CD4-positive, alpha-beta T cell (primary cell): Measurements from ENCODE around the gene HINT1. TPM values are rescaled to one million over a fixed set of nuclear protein-coding genes. Genes with fewer than 3 reads are reported as not detected.
"Not testable (repeated sequence)": the region's sequence is repeated elsewhere in the genome, so short reads cannot be mapped to it uniquely, and the experiment has no call there.

Source experiments
- ATAC-seq: fragments of 200-7000 bp; cut with Tn5 transposase; one replicate; pipeline ENCODE4 v1.10.0; 2022; ENCODE audit warnings: mild to moderate bottlenecking; ENCODE audit not compliant: poor library complexity
- CTCF ChIA-PET: fragments of 350-600 bp; sonication (Branson Sonifier 250); formaldehyde crosslinking; loops from one replicate; lab custom pipeline; 2021; ENCODE audit warnings: antibody characterized with exemption, inconsistent platforms; lab: Charles Lee
- POLR2A ChIA-PET: fragments of 350-600 bp; sonication (Branson Sonifier 250); formaldehyde crosslinking; loops from one replicate; lab custom pipeline; 2021; ENCODE audit warnings: antibody characterized with exemption, inconsistent platforms; lab: Charles Lee
- DNase-seq, 14 experiments: peaks; one replicate each; pipeline ENCODE4 v3.0.0-alpha.2; 2013 to 2020; ENCODE audit warnings: mixed read lengths in 2 of 14
- H3K27ac ChIP-seq, 2 donors: one replicate each; pipeline versions ENCODE4 v1.5.1 to v1.7.0; 2013; ENCODE audit warnings: low read length in 2 of 2, low read depth in 1 of 2, mild to moderate bottlenecking in 1 of 2
- H3K27me3 ChIP-seq, 2 experiments: 1 replicate in 1 of 2; 2 replicates in 1 of 2; pipeline versions ENCODE4 v1.6.1 to v1.7.0; 2013; ENCODE audit warnings: low read length in 2 of 2, control low read depth in 1 of 2, mild to moderate bottlenecking in 1 of 2, moderate library complexity in 1 of 2; ENCODE audit not compliant: insufficient read depth in 2 of 2, control insufficient read depth in 1 of 2
- H3K36me3 ChIP-seq: one replicate; pipeline ENCODE4 v1.6.1; 2013; ENCODE audit warnings: low read length, control low read depth; ENCODE audit not compliant: insufficient read depth
- H3K4me1 ChIP-seq: one replicate; pipeline ENCODE4 v1.6.1; 2013; ENCODE audit warnings: low read length, control low read depth; ENCODE audit not compliant: insufficient read depth
- H3K4me3 ChIP-seq: one replicate; pipeline ENCODE4 v1.5.1; 2013; ENCODE audit warnings: mild to moderate bottlenecking, low read length, moderate library complexity
- H3K9me3 ChIP-seq, 2 experiments: 1 replicate in 1 of 2; 2 replicates in 1 of 2; pipeline versions ENCODE4 v1.6.1 to v1.7.0; 2013; ENCODE audit warnings: low read length in 2 of 2, mild to moderate bottlenecking in 2 of 2, control low read depth in 1 of 2, moderate library complexity in 1 of 2; ENCODE audit not compliant: control insufficient read depth in 1 of 2, insufficient read depth in 1 of 2
- H3K27ac Mint-ChIP-seq: one replicate; pipeline ENCODE4 v1.8.0; 2020; ENCODE audit warnings: mixed read lengths
- H3K27me3 Mint-ChIP-seq: one replicate; pipeline ENCODE4 v1.8.0; 2021; ENCODE audit warnings: mixed read lengths
- H3K36me3 Mint-ChIP-seq: one replicate; pipeline ENCODE4 v1.8.0; 2021; ENCODE audit warnings: low read depth, mixed read lengths
- H3K4me1 Mint-ChIP-seq: one replicate; pipeline ENCODE4 v1.8.0; 2021; ENCODE audit warnings: low read depth, mixed read lengths
- H3K4me3 Mint-ChIP-seq: one replicate; pipeline ENCODE4 v1.8.0; 2020; ENCODE audit warnings: mild to moderate bottlenecking, mixed read lengths
- H3K9me3 Mint-ChIP-seq: one replicate; pipeline ENCODE4 v1.8.0; 2020; ENCODE audit warnings: mixed read lengths
- intact Hi-C, 2 experiments: fragments of 100-400 bp; cut with DNase I in 1 of 2; cut with micrococcal nuclease in 1 of 2; formaldehyde crosslinking; loops; one replicate each; pipeline versions ENCODE4 v1.15.1 to v1.9.0; 2023 to 2025; cut with DNase I, micrococcal nuclease
- total RNA-seq, 174 experiments: library from RNA in 2 of 174; stranded (reverse) in 2 of 174; gene quantifications; one replicate each; pipeline ENCODE4 v1.2.3 and lab custom pipeline; 2021 to 2026
- TF ChIP-seq, protein P1 (sequence below): fragments of 200-600 bp; IDR thresholded peaks from one replicate; pipeline ENCODE4 v1.8.0; 2022; ENCODE audit warnings: antibody characterized with exemption, mild to moderate bottlenecking

Gene HINT1
- total RNA-seq, 2 experiments from 2014 or later, result 257 to 263 TPM

- intact Hi-C loops, result no loop called here
- no peak overlapping the region for H3K4me3 Mint-ChIP-seq
- H3K9me3 Mint-ChIP-seq, result no peaks in the 10 kb centered on the region
- no peaks in the 10 kb centered on the region for H3K4me1 ChIP-seq
- no peaks in the 10 kb centered on the region for H3K27me3 Mint-ChIP-seq
- ChIA-PET CTCF (no interaction called here), POLR2A (no interaction called here)
- TF ChIP-seq, protein P1, sequence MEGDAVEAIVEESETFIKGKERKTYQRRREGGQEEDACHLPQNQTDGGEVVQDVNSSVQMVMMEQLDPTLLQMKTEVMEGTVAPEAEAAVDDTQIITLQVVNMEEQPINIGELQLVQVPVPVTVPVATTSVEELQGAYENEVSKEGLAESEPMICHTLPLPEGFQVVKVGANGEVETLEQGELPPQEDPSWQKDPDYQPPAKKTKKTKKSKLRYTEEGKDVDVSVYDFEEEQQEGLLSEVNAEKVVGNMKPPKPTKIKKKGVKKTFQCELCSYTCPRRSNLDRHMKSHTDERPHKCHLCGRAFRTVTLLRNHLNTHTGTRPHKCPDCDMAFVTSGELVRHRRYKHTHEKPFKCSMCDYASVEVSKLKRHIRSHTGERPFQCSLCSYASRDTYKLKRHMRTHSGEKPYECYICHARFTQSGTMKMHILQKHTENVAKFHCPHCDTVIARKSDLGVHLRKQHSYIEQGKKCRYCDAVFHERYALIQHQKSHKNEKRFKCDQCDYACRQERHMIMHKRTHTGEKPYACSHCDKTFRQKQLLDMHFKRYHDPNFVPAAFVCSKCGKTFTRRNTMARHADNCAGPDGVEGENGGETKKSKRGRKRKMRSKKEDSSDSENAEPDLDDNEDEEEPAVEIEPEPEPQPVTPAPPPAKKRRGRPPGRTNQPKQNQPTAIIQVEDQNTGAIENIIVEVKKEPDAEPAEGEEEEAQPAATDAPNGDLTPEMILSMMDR, result no peak
- no peak for DNase-seq
- H3K27ac ChIP-seq, result no peak overlapping the region
- H3K36me3 ChIP-seq, result no peaks in the 10 kb centered on the region
- H3K36me3 Mint-ChIP-seq, result no peaks in the 10 kb centered on the region
- H3K27ac Mint-ChIP-seq, result no peak overlapping the region
- no peaks in the 10 kb centered on the region for H3K4me1 Mint-ChIP-seq
- H3K9me3 ChIP-seq, result peaks cover 3 to 4% of the 10 kb centered on the region in 2 experiments
- ATAC-seq, result no peak
- H3K4me3 ChIP-seq, result no peak overlapping the region
- H3K27me3 ChIP-seq, result no peaks in the 10 kb centered on the region
Observed at GRCh38 chr5:131129306-131129705, 35.8 kb downstream of the HINT1 start.

DNA sequence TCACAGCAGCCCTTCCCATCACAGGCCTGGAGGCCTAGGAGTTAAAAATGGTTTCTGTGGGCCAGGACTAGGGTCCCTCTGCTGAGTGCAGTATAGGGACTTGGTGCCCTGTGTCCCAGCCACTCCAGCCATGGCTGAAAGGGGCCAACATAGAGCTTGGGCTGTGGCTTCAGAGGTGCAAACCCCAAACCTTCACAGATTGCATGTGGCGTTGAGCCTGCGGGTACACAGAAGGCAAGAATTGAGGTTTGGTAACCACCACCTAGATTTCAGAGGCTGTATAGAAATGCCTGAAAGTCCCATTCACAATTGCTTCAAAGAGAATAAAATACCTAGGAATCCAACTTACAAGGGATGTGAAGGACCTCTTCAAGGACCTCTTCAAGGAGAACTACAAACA lies 37.8 kb downstream of the HINT1 start:
- CTCF ChIA-PET, result interaction anchor here (0.7 kb wide), 1 partner anchor 20 kb away, joined by 4 read pairs; no protein-coding TSS in a partner anchor

DNA sequence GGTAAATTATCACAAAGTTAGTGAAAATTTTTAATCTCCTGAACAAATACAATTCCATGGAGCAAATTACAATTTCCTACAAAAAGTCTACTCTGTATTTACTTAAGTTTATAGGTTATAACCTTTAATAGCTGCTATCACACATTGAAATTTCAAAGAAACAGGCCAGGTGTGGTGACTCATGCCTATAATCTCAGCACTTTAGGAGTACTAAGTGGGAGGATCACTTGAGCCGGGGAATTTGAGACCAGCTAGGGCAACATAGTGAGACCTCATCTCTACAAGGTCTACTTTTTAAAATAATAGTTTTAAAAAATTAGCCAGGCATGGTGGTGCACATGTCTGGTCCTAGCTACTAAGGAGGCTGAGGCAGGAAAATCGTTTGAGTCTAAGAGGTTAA lies 50.3 kb downstream of the HINT1 start:
- intact Hi-C loops, result loop anchor here in 1 of 2 experiments (5.0 kb wide), 1 partner anchor 1452 kb away; no protein-coding TSS in a partner anchor
- Histone ChIP-seq H3K36me3 (no peaks in the 10 kb centered on the region), H3K27ac (no peak overlapping the region), H3K4me1 (no peaks in the 10 kb centered on the region), H3K4me3 (no peak overlapping the region), H3K27me3 (no peaks in the 10 kb centered on the region), H3K9me3 (no peaks in the 10 kb centered on the region)
- no peaks in the 10 kb centered on the region for H3K36me3 Mint-ChIP-seq
- H3K4me3 Mint-ChIP-seq, result no peak overlapping the region
- H3K4me1 Mint-ChIP-seq, result peaks cover 5% of the 10 kb centered on the region
- ATAC-seq (no peak), DNase-seq (no peak)
- H3K27ac Mint-ChIP-seq, result no peak overlapping the region
- ChIA-PET POLR2A (no interaction called here), CTCF (no interaction called here)
- H3K27me3 Mint-ChIP-seq, result no peaks in the 10 kb centered on the region
- TF ChIP-seq, protein P1, result no peak
- no peaks in the 10 kb centered on the region for H3K9me3 Mint-ChIP-seq

More for the DNA sequence above, 37.8 kb downstream of the HINT1 start:
- H3K27ac ChIP-seq, H3K4me1 Mint-ChIP-seq, H3K27me3 ChIP-seq, H3K4me3 Mint-ChIP-seq, H3K9me3 Mint-ChIP-seq, H3K36me3 Mint-ChIP-seq, H3K36me3 ChIP-seq, ATAC-seq, DNase-seq, H3K4me3 ChIP-seq, POLR2A ChIA-PET, intact Hi-C loops, H3K27me3 Mint-ChIP-seq, H3K27ac Mint-ChIP-seq, H3K4me1 ChIP-seq: not testable (repeated sequence)
- H3K9me3 ChIP-seq, result peaks cover 3 to 11% of the 10 kb centered on the region in 2 experiments

DNA sequence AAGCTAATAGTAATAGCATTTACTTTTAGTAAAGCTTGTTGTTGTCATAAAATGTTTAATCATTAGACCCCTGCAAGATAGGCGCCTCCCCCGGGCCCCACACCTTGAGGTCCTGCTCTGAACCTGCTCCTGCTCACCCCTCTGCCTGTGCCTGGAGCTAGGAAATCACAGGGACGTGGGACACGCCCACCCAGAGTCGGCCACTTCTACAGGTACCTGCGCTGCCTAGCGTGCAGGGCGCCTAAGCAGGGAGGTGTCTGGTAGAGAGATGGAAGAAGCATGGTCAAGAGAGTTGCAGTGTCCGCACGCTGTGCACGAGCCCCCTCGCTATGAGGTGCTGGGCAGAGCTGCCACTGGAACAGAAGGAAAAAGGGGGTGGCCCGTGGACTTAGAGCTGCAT lies 52.6 kb downstream of the HINT1 start:
- H3K27ac ChIP-seq, result no peak overlapping the region
- no peaks in the 10 kb centered on the region for H3K36me3 ChIP-seq
- intact Hi-C loops, result loop anchor here (1.0 to 5.0 kb wide), 2 partner anchors 302 to 1450 kb away; no protein-coding TSS in a partner anchor
- DNase-seq, result no peak
- H3K27me3 ChIP-seq, result no peaks in the 10 kb centered on the region
- H3K4me3 ChIP-seq, result no peak overlapping the region
- TF ChIP-seq, protein P1, result no peak
- Mint-ChIP-seq H3K4me1 (peaks cover 10% of the 10 kb centered on the region), H3K27ac (no peak overlapping the region), H3K4me3 (no peak overlapping the region), H3K27me3 (no peaks in the 10 kb centered on the region), H3K9me3 (no peaks in the 10 kb centered on the region), H3K36me3 (no peaks in the 10 kb centered on the region)
- no peak for ATAC-seq
- H3K4me1 ChIP-seq, result no peaks in the 10 kb centered on the region
- CTCF ChIA-PET, result interaction anchor here (1.4 kb wide), 1 partner anchor 241 kb away, joined by 6 read pairs; no protein-coding TSS in a partner anchor
- POLR2A ChIA-PET, result no interaction called here
- no peaks in the 10 kb centered on the region for H3K9me3 ChIP-seq
